OCI-M2 (cell line): ENCODE measurements around the gene LGALS14.
"Not testable (repeated sequence)": the region's sequence is repeated elsewhere in the genome, so short reads cannot be mapped to it uniquely, and the experiment has no call there.

Experiments used
- DNase-seq: peaks from one replicate; lab custom pipeline; 2025; ENCODE audit not compliant: unreplicated experiment; lab: John Stamatoyannopoulos, UW

LGALS14 gene

DNA sequence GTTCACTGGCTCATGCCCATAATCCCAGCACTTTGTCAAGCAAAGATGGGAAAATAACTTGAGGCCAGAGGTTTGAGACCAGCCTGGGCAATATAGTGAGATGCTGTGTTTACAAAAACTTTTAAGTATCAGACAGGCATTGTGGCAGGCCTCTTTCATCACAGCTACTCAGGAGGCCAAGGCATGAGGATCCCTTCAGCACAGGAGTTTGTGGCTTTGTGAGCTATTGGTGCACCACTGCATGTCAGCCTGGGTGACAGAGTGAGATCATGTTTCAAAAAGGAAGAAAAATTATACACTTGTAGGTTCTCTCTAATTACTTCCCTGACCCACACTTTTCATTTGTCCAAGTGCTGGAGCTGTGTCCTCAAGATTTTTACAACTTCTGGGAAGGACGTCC is 11.5 kb upstream of the LGALS14 start:
- no peak for DNase-seq

DNA sequence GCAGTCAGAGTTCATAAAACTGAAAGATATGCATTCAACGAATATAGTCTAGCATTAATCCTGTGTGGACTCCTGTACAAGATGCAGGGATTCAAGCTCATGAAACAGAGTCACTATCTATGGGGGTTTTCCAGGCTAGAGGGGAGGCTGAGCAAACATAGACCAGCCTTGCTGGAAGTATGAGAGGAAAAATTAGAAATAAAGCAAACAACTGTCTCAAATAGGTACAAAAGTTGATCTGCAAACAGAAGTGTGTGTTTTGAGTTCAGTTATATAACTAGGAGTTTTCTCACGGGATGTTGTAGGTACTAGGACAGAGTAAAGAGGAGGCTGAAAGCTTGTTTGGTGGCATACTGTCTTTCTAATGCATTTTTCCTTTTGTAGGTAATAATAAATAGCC is 8.5 kb upstream of the LGALS14 start:
- no peak for DNase-seq

DNA sequence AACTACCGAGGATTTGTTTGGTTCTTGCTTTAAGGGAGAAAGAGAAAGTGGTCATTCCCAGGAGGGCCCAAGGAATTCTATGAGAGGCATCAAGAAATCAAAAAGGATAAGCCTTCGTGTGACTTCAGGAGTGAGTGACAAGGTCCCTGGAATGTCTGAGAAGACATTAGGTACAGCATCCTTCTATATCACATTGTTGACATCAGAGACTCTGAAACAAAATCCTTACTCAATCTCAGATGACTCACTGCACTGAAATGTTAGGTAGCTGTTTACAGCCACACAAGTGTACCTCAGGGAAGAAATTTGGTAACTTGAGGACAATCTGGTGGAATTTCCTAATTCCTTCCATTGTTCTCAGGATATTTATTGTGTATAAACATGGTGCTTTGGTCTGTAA is 7.9 kb upstream of the LGALS14 start:
- no peak for DNase-seq

DNA sequence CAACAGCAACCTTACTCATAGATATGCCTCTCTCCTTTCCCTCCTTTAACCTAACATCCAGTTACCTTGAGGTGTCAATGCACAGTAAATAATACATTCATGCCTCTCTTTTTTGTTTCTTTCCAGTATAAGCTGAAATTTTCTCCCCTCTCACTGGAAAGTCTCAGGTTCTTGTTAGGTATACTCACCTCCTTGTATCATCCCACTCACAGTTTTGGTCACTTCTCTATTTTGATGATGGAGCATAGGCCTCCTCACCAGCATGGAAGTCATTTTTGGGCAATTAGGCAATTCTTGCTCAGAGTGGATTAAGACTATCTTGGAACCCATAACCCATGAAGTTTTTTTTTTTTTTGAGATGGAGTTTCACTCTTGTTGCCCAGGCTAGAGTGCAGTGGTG is 5.7 kb upstream of the LGALS14 start:
- DNase-seq, result no peak

DNA sequence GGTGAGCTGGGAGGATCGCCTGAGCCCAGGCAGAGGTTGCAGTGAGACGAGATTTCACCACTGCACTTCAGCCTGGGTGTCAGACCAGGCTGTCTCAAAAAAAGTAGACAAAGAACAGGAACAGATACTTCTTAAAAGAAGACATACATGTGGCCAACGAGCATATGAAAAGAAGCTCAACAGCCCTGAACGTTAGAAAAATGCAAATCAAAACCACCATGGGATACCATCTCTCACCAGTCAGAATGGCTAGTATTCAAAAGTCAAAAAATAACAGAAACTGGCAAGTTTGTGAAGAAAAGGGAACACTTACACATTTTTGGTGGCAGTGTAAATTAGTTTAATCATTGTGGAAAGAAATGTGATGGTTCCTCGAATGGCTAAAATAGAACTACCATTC is 3.0 kb upstream of the LGALS14 start:
- no peak for DNase-seq

DNA sequence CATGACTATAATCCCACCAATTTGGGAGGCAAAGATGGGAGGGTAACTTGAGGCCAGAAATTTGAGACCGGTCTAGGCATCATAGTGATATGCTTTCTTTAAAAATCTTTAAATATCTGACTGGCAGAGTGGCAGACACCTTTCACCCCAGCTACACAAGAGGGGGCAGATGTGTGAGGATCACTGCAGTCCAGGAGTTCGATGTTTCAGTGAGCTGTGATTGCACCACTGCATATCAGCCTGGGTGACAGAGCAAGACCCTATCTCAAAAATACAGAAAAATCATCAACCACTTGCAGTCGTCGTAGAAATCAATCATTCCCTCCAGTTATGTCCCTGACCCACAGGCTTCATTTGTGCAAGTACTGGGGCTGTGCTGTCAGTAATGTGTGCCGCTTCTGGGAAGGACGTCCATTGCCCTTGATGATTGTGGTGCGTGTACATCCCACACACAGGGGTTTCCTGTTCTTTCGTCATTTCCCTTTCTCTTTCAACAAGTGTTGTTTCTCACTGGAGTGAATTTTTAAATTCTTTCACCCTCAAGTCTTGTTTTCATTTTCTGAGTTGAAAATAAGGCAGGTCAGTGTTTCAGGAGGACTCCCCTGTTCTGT is 1.4 kb downstream of the LGALS14 start:
- DNase-seq, result no peak

DNA sequence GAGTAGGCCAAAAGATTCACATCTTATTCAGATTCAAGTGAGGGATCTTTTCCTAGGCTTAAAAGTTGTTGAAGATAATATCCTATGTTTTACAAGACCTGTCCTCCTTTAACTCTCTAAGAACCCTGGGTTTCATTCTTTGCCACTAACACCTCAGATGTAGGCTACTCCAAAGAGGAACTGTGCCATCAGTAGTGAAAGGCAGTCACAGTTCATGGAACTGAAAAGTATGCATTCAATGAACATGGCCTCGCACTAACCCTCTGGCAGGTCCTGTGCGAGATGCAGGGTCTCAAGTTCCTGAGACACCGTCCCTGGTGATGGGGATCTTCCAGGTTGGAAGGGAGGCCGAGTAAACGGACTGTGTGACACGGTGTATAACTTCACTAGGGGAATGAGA is 4.3 kb downstream of the LGALS14 start:
- DNase-seq, result no peak

DNA sequence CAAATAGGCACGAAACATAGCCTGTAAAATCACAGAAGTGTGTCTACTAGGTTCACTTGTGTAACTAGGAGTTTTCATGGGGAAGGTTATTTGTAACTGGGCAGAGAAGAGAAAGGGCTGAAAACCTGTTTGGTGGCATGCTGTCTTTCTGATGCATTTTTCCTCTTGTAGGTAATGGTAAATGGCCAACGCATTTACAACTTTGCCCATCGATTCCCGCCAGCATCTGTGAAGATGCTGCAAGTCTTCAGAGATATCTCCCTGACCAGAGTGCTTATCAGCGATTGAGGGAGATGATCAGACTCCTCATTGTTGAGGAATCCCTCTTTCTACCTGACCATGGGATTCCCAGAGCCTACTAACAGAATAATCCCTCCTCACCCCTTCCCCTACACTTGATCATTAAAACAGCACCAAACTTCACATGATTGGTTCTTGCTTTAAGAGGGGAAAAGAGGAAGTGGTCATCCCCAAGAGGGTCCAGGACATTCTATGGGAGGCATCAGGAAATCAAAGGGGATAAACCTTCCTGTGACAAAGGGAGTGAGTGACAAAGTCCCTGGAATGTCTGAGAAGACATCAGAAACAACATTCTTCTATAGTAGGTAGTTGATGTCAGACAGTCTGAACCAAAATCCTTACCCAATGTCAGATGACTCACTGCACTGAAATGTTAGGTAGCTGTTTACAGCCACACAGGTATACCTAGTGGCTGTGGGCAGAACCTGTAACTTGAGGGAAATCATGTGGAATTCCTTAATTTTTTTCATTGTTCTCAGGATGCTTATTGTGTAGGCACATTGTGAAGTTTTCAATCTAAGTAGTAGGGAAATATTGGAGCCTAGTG is 5.0 kb downstream of the LGALS14 start:
- DNase-seq, result no peak

DNA sequence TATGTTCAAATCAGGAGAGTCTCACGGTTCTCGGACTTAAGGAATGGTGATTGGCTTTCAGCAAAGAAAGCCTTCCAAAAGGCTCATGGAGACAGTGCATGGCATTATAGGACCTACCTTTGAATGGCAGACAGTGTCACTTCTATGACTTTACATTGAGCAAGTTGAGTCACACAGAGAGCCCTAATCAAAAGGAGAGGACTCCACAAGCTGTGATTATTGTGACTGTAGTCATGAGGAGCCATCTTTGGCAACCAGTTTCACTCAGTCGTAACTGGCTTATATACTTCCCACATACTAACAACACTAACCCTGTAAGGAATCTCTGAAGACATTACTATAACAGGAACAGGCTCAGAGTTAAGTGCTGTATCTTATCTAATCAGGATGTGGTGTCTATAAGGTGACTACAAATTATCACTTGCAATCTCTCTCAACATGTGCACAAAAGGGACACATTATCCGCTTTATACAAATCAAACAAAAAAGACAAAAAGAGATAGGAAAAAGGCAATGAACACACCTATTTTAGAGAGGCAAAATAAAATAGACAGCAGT is 6.1 kb downstream of the LGALS14 start:
- no peak for DNase-seq

DNA sequence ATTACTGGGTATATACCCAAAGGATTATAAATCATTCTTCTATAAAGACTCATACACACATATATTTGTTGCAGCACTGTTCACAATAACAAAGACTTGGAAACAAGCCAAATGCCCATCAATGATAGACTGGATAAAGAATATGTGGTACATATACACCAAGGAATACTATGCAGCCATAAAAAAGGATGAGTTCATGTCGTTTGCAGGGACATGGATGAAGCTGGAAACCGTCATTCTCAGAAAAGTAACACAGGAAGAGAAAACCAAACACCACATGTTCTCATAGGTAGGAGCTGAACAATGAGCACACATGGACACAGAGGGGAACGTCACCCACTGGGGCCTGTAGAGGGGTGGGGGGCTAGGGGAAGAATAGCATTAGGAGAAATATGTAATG is 15.9 kb downstream of the LGALS14 start:
- DNase-seq, result not testable (repeated sequence)

DNA sequence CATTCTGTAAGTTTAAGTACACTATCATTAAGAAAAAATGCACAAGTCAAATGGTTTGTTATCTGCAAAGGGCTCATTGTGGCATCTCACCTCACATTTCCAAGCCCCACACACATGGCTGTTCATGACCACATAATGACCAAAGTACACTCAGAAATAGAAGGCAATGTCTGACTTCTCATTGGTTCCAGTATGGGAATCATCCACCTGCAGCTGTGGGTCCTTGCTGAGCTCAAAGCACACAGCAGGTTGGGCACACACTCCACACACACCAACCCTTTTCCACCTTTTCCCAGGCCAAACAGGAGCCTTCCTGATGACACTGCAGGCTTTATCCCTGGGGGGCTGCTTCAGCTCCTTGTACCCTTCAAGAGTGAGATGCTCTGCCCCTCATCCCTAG is 21.7 kb downstream of the LGALS14 start:
- no peak for DNase-seq

DNA sequence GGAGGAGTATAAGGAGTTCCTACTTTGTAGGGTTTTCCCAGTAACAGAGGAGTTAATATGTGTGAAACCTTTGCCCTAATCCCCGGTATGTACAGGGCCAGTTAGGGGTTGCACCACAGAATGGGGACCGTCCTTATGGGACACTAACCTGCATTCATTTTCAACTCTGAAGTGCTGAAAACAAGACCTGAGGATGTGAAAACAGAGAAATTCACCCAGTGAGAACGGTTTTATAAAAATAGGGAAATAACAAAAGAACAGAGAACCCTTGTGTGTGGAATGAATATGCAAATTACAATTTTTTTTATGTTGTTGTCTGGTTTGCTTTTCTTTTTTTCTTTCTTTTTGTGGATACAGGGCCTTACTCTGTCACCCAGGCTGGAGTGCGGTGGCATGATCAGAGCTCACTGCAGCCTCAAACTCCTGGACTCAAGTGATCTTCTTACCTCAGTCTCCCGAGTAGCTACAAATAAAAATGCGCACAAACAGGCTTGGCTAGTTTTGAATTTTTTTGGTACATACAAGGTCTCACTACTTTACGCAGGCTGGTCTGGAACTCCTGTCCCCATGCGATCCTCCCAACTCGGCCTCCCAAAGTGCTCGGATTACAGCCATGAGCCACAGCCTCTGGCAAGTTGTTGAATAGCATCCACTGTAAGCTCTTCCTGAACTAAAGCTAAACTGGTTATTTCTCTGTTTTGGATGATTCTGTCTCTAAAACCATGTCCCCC is 23.0 kb downstream of the LGALS14 start:
- DNase-seq, result no peak

DNA sequence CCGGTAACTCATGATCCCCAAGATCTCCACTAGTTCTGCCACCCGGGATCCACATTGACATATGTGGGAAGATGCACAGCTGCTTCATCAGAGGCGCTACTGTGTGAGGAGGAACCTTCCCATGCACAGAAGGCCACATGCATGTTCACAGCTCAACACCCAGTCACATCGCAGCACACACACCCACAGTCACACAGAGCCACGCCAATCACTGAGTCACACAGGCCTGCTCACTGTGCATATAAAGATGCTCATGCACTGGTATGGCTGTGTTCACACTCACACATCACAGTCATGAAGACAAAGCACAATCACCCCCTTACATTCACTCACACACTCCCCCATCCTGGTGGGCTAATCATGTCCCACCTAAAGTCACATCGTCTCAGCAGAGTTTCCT is 23.8 kb downstream of the LGALS14 start:
- no peak for DNase-seq

DNA sequence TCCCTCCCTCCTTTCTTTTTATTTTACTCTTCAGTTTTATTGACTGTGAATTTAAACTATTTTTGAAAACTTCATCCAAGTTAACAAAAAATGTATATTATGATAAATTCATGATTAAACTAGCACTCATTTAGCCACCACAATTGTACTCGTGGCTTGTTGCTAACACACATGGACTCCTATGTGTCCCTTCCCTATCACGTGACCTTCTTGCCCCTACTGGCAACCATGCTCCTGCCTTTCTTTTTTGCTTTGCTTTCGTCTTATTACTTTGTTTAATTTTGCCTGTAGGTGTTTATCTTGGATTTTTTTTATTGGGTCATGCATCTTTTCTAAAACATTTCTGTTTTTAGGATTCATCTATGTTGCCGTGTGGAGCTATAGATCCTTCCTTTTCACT is 25.3 kb downstream of the LGALS14 start:
- DNase-seq, result no peak

DNA sequence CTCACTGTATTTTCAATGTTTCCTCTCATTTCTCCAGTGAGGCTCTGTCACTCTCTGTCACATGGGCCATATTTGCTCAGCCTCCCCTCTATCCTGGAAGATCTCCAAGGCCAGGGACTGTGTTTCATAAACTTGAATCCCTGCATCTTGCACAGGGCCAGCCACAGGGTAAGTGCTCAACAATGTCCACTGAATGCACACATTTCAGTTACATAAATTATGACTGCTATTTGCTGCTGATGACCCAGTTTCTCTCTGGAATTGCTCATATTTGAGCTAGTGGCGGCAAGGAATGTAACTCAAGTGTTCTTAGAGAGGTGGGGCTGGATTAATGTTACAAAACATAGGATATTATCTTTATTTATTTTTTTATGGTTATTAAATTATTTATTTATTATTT is 27.4 kb downstream of the LGALS14 start:
- DNase-seq, result no peak

DNA sequence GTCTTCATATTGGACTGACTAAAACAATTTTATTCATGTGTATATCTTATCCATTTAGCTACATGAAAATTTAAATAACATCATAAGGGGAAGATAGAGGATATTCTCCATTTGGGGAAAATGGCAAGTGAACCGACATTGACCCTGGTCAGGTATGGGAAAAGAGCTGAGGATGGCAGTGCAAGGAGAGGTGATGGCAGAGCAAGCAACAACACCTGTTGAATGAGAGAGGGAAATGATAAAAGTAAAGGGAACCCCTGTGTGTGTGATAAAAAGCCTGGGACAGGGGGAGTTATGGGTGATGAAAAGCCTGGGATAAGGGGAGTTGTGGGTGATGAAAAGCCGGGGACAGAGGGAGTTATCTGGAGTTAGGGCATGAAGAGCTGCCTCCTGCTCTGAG is 29.6 kb downstream of the LGALS14 start:
- DNase-seq, result no peak

DNA sequence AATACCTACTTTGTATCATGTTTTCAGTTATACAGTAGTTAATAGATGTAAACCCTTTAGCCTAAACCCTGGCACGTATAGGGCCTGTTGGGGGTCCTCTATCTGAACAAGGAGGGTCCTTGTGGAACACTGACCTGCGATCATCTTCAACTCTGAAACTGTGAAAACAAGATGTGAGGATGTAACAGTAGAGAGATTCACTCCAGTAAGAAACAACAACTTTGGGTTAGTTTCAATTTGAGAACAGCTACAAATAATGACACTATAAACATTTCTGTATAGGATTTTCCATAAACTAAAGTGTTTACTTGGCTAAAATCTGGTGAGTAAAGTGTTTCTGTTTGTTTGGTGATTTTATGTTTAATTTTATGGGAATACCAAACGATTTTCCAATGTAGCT is 31.4 kb downstream of the LGALS14 start:
- DNase-seq, result no peak

DNA sequence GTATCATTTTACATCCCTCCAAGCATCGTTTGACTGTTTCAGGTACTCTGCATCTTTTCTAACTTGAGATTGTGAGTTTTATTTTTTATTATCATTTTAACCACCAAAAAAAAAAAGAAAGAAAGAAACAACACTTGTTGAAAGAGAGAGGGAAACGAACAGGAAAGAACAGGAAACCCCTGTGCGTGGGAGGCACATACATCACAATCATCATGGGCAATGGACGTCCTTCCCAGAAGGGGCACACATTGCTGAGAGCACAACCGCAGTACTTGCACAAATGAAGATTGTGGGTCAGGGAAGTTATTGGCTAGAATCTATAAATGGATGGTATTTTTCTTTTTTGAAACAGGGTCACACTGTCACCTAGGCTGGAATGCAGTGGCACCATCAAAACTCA is 31.8 kb downstream of the LGALS14 start:
- no peak for DNase-seq

DNA sequence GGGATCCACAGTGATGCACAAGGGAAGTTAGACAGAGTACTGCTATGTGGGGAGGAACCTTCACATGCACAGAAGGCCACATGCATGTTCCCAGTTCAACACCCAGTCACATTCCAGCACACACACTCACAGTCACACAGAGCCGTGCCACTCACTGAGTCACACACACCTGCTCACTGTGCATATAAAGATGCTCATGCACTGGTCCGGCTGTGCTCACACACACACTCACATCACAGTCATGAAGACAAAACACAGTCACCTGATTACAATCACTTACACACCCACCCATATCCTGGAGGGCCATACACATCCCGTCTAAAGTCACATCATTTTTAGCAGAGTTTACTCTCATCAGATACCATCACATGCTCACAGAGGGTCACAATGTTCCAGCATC is 33.1 kb downstream of the LGALS14 start:
- DNase-seq, result no peak

DNA sequence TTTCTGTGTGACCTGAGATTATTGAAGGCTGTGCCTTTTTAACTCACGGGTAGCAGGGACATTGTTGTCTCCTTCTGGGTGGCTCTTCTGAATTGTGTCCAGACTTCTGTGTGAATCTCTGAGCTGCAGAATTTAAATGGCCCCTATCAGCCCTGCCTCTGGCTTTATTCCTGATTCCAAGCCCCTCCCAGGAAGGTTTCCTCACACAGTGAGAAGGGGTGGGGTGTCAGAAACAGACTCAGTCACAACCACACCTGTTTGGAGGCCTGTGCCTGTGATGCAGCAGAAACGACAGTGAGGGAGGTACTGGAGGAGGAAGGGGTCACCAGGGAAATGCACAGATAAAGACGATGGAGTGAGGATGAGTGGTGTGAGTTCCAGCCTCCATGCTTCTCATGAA is 33.6 kb downstream of the LGALS14 start, which contains the start of gene CLC:
TSS of gene CLC (minus strand) at position 139 of the 400 bp plus-strand sequence. CDS start at position 62, 77 bp downstream.
- no peak for DNase-seq

DNA sequence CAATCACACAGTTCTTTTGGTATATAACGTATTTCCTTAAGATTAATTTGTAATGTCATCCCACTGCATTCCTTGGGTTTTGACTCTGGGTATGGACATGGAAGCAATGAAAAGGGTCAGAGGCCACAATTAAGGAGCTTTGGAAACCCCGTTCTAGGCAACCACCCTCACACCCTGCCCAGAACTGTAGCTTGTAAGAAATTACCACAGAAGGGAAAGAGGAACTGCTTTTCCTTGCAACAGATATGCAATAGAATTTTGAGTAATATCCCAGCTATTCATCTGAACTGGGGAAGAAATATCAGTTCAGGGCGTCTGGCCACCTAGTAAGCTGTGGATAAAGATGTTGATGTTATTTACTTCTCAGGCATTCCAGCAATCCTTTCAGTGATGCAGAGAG is 34.5 kb downstream of the LGALS14 start:
- no peak for DNase-seq

DNA sequence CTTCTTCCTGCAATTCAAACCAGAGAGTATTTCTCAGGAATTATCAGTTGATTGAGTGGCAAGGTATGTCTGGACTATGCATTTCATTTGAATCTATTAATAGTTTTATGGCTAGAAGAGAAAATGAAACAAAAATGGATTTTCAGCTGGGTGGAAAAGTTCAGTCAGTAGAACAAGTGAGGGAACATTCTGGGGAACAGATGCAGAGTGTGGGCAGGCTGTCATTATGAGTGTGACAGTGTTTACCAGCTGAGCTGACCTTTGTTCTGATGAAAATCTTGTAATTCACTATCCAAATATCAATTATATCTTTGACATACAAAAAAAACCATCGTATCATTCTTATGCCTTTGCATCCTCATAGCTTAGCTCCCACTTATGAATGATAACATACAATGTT is 36.1 kb downstream of the LGALS14 start:
- no peak for DNase-seq
